GM19099 (cell line): ENCODE data around the gene SPRY4.
A peak's percentile ranks its signal among the peaks of the same experiment; 100 is the strongest.

Source experiments
- POLR2A ChIP-seq: IDR thresholded peaks from 3 replicates; pipeline ENCODE4 v1.6.1; 2011; ENCODE audit warnings: low read depth; ENCODE audit not compliant: insufficient read length; ENCODE audit errors: extremely low read depth

The SPRY4 gene

DNA sequence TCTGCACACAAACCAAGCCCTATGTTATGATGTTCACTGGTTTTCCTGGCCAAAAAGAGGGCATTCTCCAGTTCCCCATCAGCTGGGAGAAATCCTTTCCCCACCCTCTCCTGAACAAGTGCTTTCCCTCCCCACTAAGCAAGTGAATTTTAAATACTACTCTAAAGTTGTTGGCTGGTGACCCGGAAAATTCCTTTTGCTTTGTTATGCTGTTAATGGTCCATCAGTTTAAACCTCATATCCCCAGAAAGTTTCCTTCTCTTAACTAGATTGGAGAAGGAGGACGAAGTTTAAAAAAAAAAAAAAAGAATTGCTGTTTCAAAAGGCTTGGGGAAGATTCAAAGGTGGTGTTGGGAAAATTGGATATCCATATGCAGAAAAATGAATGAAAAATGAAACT is 21.9 kb upstream of the SPRY4 start:
- TF ChIP-seq POLR2A: no peak

DNA sequence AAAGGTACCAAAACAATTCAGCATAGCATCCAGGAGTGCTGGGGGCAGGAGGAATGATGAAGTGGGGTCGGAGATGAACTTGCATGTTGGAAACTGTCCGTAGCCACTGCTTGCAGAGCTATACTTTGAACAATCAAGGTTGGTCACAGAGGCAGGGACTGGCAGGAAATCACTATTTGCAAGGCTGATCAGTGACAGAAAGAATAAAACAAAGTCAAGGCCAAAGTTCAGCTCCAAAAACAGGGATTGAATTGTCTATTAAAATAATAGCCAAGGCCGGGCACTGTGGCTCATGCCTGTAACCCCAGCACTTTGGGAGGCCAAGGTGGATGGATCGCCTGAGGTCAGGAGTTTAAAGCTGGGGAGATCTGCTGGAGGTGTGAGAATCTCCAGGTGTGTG is 18.7 kb upstream of the SPRY4 start:
- no peak for TF ChIP-seq POLR2A

DNA sequence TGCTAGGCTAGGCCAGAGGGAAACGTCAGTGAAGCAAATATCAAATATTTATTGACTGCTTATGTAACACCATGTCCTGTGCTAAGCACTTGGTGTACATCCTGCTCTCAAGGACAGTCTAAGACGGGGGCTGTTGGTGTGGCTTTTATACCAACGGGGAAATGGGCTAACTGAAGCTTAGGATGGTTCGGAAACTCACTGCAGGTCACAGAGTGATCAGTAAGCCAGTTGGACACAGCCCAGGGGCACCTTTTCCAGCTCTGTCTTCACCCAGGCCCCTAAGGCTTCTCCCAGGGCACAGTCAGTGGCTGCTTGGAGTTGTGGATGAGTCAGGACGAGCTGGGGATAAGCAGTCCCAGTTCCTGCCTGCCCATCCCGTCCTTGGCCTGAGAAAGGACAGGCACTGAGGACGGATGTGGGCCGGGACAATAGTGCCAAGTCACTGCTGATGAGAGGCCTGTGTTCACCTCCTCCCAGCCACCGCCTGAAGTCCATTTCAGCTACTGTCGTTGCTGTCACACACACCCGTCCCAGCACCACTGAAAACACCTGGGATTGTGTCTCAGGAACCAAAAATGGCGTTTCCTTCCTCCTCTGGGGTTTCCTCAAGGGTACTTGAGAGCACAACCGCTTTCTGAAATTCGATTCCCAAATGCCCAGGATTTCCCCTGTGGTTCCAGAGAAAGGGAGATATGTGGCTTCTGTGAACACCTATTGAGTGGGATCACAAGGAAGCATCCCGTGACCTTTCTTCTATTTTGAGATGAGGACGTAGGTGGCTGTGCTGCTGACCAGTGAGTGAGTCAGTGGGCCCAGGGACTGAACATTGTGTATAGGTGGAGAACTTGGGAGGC is 17.5 kb upstream of the SPRY4 start:
- TF ChIP-seq POLR2A: no peak

DNA sequence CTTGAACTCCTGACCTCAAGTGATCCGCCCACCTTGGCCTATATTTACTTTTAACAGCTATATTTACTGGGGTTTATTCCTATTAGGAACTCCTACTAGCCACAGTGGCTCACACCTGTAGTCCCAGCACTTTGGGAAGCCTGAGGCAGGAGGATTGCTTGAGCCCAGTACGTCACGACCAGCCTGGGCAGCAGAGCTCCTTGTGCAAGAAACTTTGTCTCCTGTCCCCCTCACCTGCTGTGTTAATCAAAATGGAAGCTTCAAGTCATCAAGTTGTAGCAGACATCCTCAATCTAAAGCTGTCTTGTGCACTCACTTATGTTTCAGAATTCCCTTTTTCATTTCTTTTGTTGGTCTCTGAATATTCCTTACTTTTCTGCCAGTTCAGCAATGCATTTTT is 15.0 kb upstream of the SPRY4 start:
- no peak for TF ChIP-seq POLR2A

DNA sequence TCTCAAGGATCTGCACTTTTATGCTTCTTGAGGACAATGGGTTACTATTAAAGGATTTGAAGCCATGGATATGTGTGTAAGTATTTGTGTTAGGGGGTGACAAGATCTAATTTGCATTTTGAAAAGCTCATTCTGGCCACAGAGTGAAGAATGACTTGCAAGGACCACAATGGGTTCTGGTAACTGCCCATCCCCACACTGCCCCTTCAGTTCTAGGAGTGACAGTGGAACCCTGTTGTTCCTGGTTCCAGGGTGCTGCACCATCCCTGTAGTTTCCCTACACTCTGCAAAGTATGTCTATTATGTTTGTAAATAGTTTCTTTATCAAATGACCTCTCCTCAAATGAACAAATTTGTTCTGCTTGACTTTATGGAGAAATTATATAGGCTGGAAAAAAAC is 9.7 kb upstream of the SPRY4 start:
- no peak for TF ChIP-seq POLR2A

- no peak for TF ChIP-seq POLR2A
Measured at GRCh38 chr5:142330444-142330843, 5.6 kb upstream of the SPRY4 start.

DNA sequence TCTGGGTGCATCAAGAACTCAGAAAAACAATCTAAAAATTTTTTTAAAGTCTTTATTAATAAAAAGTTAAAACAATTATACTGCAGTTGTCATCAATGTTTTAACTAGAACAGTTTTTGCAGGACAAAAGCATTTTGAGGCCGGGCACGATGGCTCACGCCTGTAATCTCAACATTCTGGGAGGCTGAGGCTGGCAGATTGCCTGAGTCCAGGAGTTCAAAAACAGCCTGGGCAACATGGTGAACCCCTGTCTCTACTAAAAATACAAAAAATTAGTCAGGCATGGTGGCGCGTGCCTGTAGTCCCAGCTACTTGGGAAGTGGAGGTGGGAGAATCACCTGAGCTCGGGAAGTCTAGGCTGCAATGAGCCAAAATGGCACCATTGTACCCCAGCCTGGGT is 5.2 kb upstream of the SPRY4 start:
- no peak for TF ChIP-seq POLR2A

DNA sequence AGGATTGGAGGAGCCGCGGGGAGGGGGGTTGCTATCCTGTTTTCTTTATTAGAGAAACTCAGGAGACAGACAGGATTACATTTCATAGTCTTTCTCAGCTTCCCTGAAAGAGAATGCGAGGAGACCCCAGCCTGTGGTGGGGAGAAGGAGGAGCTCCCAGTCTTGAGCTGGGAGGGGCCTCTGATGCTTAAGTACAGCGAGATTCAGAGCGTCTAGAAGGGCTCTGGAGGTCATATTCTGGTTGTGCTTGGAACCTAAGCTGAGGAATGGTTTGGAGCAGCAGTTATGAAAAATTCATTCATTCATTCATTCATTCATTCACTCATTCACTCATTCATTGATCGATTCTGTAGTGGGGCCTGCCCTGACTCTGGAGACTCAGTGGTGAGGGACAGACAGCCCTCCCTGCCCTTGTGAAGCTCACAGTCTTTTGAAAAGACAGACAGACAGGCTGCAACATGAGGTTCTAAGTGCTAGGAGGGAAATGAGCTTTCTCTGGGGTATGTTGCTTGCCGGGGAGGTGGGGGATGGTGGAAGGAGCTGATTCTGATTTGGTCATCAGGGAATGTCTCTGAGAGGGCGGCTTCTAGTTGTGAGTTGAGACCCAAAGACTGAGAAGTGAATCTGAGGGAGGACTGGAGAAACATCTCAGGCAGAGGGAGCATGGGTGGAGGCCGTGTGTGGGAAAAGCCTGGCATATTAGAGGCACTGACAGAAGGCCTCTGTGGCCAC is 2.5 kb upstream of the SPRY4 start:
- TF ChIP-seq POLR2A: no peak

DNA sequence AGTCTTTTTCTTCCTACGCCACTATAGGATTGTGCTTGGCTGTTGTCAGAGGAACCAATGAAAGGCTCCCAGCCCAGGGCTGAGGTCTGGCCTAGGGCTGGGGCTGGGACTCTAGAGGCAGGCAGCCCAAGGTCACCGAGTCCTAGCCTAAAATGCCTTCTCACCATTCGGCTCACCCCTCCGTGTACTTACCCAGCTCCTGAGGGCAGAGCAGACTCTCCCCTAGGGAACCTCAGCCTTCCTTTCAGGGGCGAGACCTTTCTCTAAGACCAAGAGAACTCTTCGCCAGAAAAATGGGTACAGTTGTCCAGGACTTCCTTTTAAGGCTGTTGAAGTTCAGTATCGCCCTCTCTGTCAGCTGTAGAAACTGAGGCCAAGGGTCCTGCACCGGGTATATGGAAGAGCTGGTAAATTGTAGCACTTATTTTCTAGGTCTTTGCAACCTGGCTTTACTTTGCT is 1.7 kb upstream of the SPRY4 start:
- TF ChIP-seq POLR2A: no peak

GRCh38 chr5:142325725-142326479 is 1.1 kb upstream of the SPRY4 start:
- peak; percentile 23 for TF ChIP-seq POLR2A

- no peak for TF ChIP-seq POLR2A
Measured at GRCh38 chr5:142324136-142324870, 518 bp downstream of the SPRY4 start.

DNA sequence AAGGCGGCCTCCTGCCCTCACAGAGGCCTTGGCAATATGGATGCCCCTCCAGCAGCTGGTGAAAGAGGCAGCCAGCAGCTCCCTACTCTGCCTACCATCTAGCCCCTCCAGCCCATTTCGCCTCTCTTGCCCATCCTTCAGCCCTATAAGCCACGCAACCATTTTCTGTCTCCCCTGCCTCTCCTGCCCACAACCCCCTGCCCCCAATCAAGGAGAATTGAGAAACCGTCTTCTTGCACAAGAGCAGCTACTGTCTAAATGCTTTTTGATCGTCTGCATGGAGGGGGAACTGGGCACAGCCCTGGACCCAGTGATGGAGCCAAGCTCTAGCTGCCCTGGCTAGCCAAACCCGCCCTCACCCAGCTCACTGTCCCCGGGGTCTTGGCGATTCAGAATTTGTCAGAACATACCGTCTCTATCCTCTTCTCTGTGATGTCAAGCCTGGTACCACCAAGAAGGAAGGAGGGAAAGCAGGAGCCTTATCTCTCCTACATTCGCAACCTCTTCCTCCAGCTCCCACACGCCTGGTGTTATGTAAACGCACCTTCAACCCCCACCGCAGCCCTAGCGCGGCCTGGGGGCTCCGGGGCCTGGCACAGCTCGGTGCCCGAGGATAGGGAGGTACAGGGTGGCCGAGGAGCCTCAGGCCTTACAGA is 1.2 kb downstream of the SPRY4 start:
- no peak for TF ChIP-seq POLR2A

- no peak for TF ChIP-seq POLR2A
Measured at GRCh38 chr5:142322747-142323479, 1.9 kb downstream of the SPRY4 start.

GRCh38 chr5:142322403-142322746 is 2.4 kb downstream of the SPRY4 start:
- no peak for TF ChIP-seq POLR2A
